OCI-LY7 (cell line): ENCODE measurements around the gene SYNPO2.

Source experiments
- CTCF ChIP-seq: fragments of 200-600 bp; sonication (generic); conservative IDR thresholded peaks from 2 replicates; pipeline ENCODE4 v1.5.1; 2014; ENCODE audit warnings: mild to moderate bottlenecking, antibody characterized with exemption, low read length, moderate library complexity, mixed read lengths
- EZH2phosphoT487 ChIP-seq: fragments of 200-600 bp; sonication (generic); IDR thresholded peaks from 2 replicates; pipeline ENCODE4 v1.6.1; 2018; ENCODE audit warnings: low read depth, borderline replicate concordance, mild to moderate bottlenecking, mixed run types, antibody characterized with exemption, low read length, moderate library complexity, mixed read lengths

- TF ChIP-seq CTCF (no peak), EZH2phosphoT487 (no peak)
Measured at GRCh38 chr4:119081943-119082342, 193.3 kb downstream of the SYNPO2 start.
